OCI-M2 (cell line): ENCODE results near the gene ALDOA.
"Not testable (repeated sequence)": the region's sequence is repeated elsewhere in the genome, so short reads cannot be mapped to it uniquely, and the experiment has no call there.

Source experiments
- DNase-seq: peaks from one replicate; lab custom pipeline; 2025; ENCODE audit not compliant: unreplicated experiment; lab: John Stamatoyannopoulos, UW

Gene ALDOA

DNA sequence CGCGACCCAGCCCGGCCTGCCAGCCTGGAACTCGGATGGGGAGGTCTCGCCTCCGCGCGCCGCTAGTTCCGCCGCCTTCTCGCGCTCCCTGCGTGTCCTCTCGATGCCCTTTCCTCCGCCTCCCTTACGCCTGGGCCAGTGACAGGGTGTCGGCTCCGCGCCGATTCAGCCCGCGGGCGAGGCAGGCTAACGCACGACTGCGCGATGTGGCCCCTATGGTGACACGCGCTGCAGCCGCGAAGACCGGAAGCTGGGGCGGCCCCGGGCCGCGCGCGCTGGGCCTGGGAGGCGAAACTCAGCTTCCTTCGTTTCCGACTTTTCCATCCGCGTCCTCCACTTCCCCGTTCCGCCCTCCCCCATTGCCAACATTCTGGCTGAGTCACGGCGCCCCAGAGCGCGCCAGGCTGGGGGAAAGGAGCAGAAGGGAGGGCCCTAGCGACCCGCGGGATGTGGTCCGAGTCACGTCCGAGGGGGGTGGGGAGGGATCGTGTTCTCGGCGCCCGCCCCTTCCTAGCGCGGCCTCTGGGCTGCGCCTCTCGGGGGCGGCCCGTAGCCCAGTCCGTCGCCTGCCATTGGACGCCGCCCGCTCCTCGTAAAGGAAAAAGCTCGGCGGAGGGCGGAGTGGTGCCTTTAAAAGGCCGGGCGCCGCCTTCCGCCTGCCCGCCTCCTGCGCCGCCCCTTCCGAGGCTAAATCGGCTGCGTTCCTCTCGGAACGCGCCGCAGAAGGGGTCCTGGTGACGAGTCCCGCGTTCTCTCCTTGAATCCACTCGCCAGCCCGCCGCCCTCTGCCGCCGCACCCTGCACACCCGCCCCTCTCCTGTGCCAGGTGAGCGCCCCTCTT is at the start of gene ALDOA:
ALDOA (plus strand) TSS at position 659 of the 841 bp plus-strand sequence. CDS start 1,138 bp downstream, outside the sequence.
- DNase-seq: peak; percentile 50

GRCh38 chr16:30016555-30017276 is 48.8 kb upstream of the ALDOA start:
- DNase-seq: no peak

GRCh38 chr16:30017277-30017656 is 48.3 kb upstream of the ALDOA start:
- DNase-seq: no peak

GRCh38 chr16:30017937-30018336 is 47.6 kb upstream of the ALDOA start:
- not testable (repeated sequence) for DNase-seq

DNA sequence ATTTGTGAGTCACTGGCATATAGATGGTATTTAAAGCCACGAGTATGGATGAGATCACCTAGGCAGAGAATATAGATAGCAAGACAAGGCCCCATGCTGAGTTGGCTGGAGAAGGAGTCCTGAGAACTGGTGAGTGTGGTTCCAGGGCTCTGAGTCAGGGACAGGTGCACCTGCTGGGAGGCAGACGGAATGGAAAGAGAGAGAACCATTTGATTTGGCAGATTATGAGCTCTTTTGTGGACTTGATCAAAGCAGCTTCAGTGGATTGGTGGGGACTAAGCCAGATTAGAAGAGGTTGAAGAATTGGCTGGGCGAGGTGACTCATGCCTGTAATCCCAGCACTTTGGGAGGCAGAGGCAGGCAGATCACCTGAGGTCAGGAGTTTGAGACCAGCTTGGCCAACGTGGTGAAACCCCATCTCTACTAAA is 46.8 kb upstream of the ALDOA start:
- DNase-seq: no peak

- no peak for DNase-seq
Measured at GRCh38 chr16:30022887-30023286, 42.7 kb upstream of the ALDOA start, which contains the start of gene C16orf92. Gene C16orf92, plus strand, starts transcription at chr16:30023198. Its CDS starts 143 bp downstream, at chr16:30023341.

DNA sequence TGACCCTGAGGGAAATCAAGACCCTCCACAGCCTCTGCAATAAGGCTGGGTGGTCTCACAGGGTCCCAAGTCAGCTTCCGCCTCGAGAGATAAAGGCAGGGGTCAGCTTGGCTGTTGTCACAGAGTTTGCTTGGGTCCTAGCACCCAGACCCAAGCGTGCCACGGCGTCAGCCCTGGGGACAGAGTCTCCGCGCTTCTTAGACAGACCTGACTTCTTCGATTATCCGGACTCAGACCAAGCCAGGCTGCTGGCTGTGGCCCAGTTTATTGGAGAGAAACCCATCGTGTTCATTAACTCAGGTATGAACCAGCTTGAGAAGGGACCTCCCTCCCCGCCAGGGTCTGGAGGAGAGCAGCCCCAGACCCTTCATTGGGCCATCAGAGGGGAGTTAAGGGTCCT is 42.0 kb upstream of the ALDOA start:
- DNase-seq: no peak

DNA sequence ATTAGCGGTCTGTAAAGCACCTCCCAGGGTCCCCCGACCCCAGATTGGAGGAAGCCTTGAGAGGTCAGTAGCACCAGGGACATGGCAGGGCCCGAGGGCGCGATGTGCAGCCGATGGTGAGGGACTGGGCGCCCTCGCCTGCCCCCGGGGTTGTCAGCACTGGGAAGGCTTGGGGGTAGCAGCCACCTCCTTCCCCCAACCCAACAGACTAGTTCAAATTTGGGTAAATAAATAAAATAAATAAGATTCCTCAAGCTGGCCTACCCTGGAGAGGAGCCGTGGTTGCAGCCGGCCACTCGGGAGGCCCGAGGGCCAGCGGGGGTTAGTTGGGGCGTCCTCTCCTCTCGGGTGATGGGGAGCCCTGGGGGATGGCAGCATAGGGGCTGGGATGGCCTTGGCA is 41.1 kb upstream of the ALDOA start:
- no peak for DNase-seq

DNA sequence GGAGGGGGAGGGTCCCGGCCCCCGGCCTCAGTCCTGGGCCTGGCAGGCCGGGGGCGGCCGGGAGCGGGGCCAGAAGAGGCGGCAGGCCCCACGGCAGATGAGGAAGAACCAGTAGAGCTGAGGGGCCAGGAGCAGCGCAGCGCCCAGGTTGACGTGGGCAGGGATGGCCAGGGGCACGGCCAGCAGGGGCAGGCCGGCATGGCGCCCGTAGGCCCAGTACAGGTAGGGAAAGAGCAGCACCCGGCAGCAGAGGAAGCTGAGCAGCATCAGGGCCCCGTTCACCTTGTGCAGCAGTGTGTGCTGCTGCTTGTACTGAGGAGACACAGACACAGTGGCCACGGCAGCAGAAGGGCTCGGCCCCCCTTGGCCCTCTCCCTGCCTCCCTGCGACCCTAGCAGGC is 40.4 kb upstream of the ALDOA start:
- DNase-seq: no peak

- no peak for DNase-seq
Measured at GRCh38 chr16:30025574-30025973, 40.0 kb upstream of the ALDOA start.

- no peak for DNase-seq
Measured at GRCh38 chr16:30026449-30026848, 39.1 kb upstream of the ALDOA start.

DNA sequence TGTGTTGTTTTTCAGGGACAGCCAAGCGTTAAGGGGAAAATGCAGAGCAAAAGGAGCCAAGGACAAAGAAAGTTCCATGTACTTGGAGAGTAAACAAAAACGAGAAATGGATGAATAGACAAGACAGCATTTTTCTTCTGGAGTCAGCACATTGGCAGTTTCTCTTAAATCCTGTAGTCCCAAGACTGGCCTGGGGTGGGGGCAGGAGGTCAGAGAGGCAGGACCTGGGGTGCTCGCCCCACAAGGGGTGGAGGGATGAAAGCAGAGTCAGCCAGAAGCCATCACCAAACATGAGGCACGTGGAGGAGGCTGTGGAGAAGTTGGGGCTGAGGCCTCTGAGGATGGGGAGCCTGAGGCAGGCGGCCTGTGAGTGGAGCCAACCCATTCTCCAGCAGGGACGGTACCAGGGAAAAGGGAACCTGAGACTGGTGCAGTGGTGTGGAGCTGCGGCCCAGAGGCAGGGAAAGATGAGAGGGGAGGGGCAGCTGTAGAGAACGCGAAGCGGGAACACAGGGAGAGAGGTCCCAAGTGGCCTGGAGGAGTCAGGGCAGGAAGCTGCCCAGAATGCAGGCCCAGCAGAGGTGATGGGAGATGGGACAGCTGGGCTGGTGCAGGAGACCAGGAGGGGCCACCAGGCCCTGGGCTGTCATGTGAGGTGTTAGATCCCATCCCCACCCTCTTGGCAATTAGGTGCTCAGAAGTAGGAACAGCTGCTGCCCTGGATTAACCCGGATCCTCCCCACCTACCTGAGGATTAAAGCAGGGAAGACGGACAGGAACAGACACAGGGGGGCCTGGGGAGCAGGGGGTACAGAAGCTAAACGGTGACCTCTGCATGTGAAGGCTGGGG is 37.7 kb upstream of the ALDOA start:
- no peak for DNase-seq

- DNase-seq: no peak
Measured at GRCh38 chr16:30028438-30029076, 37.0 kb upstream of the ALDOA start.

DNA sequence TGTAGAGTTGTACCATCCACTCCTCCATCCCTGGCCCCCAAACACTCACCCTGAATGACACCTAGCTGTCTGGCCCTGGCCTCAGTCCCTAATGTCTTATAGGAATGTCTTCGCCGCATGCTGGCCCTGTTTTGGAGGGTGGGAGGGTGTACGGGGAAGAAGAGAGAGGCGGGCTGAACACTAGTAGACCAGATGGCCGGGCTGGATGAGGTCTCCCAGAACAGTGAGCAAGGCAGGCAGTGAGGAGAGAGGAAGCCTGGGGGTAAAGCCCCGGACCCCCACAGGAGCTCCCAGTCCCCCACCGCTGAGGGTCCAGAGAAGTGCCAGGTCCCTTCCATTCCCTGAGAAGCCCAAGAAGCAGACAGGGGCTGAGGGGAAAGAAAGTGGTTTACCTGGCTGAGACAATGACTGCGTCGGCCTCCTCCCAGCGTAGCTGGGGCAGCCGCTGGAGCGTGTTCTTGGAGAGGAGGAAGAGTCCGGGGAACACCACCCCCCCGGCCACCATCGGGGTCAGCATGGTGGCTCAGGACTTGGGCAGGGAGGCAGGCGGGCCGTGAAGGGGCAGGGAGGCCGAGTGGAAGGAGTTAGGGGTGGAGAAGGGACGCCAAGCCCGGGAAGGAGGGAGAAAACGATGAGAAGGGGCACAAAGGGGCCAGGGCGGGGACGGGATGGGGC is 35.4 kb upstream of the ALDOA start:
- DNase-seq: no peak

DNA sequence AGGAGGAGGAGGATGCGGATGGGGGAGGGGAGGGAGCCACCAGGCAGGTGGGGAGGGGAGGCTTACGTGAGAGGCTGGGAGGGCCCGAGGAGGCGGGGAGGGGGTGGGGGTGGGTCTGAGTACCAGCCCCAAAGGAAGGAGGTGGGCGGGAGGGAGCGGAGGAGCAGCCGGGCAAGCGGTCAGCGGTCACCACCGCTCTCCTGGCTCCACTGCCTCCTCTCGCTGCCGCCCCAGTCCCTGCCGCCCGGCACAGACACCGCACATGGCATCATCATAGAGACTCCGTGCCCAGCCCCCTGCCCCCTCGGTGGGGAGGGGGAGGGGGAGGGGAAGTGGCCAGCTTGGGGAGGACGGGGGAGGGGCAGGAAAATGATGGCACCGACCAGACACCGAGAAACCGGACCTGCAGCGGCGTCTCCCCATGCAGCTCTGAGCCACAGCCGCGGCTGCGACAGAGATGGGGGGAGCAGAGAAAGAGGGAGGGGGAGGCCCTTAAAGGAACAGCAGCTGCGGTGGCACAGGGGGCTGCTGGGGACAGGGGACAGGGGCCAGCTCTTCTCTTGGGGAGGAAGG is 34.6 kb upstream of the ALDOA start, which contains the start of gene TLCD3B:
TLCD3B (minus strand) TSS at position 431 of the 573 bp plus-strand sequence. CDS start 744 bp downstream, outside the sequence.
- no peak for DNase-seq

- DNase-seq: no peak
Measured at GRCh38 chr16:30031477-30031918, 34.1 kb upstream of the ALDOA start.

DNA sequence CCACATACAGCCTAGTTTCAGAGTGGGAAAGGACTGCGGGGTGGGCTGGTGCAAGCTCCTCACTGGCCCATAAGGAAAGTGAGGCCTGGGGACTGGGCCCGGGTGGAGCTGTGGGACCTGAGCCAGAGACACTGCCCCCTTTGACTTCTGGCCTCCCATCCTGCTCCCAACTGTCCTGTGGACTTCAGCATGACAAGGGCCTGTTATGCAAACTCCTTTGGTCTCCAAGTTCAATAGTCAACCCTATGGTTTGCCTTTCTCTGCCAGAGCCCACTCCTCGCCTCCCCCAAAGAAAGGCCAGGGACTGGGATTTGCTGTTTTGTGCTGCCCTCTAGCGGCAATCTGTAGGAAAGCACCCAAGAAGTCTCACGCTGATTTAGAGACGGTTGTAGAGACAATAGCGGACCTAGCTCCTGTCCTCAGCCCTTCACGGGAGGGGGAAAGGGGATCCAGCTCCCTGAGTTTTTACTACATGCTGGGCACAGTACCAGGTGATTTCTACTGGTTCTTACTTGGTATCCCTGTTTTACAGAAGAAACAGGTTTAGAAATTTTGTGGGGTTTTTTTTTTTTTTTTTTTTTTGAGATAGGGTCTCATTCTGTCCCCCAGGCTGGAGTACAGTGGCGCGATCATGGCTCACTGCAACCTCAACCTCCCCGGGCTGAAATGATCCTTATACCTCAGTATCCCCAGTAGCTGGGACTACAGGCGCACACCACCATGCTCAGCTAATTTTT is 33.3 kb upstream of the ALDOA start:
- peak; percentile 27 for DNase-seq

DNA sequence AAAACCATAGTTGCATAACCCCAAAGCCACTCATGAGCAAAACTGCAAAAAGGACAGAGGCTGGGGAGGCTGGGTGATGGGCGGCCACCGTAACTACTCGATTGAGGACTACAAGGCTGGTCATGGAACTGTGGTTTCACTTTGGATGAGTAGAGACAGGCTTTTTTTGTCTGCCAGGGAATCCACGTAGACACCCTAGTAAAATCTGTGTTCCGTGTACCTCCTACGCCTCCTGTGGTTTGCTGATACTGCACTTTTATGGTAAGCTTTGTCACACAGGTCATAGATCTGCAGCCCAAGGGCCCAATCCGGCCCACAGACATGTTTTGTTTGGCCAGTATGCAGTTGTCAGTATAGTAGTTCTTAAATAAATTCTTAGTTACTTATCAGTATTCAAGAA is 32.3 kb upstream of the ALDOA start:
- DNase-seq: no peak

- DNase-seq: no peak
Measured at GRCh38 chr16:30040221-30040620, 25.3 kb upstream of the ALDOA start.
